ENCODE results near the gene VAV1. TPM values are rescaled to one million over a fixed set of nuclear protein-coding genes. Genes with fewer than 3 reads are reported as not detected.

VAV1 gene
- total RNA-seq, 1 donor from 2014 or later: not detected

GRCh38 chr19:6887316-6887715 is 114.8 kb downstream of the VAV1 start, which contains the start of gene ADGRE1:
Gene ADGRE1, plus strand, starts transcription at chr19:6887579. Its CDS starts 30 bp downstream, at chr19:6887609.
- Mint-ChIP-seq H3K9me3 (ENCODE audit: low read depth) (peaks cover 14% of the 10 kb centered on the region), H3K4me1 (ENCODE audit: low read depth) (no peaks in the 10 kb centered on the region), H3K36me3 (ENCODE audit: low read depth) (peaks cover 3% of the 10 kb centered on the region), H3K27ac (ENCODE audit: unreplicated experiment) (no peak within 1 kb of the TSS), H3K27me3 (ENCODE audit: low read depth) (peaks cover 5% of the 10 kb centered on the region), H3K4me3 (ENCODE audit: unreplicated experiment) (no peak within 1 kb of the TSS)
- no peak for TF ChIP-seq CTCF (IDR thresholded peaks at IDR 0.05)
- DNase-seq (ENCODE audit: low spot score): no peak

GRCh38 chr19:6888967-6889366 is 116.5 kb downstream of the VAV1 start:
- H3K4me3 Mint-ChIP-seq (ENCODE audit: unreplicated experiment): no peak overlapping the region
- peaks cover 10% of the 10 kb centered on the region for H3K27me3 Mint-ChIP-seq (ENCODE audit: low read depth)
- TF ChIP-seq CTCF (IDR thresholded peaks at IDR 0.05): no peak
- no peak for DNase-seq (ENCODE audit: low spot score)
- H3K27ac Mint-ChIP-seq (ENCODE audit: unreplicated experiment): no peak overlapping the region
- peaks cover 3% of the 10 kb centered on the region for H3K36me3 Mint-ChIP-seq (ENCODE audit: low read depth)
- no peaks in the 10 kb centered on the region for H3K4me1 Mint-ChIP-seq (ENCODE audit: low read depth)
- H3K9me3 Mint-ChIP-seq (ENCODE audit: low read depth): peaks cover 20% of the 10 kb centered on the region

GRCh38 chr19:6890401-6890913 is 117.9 kb downstream of the VAV1 start:
- no peak overlapping the region for H3K27ac Mint-ChIP-seq (ENCODE audit: unreplicated experiment)
- H3K27me3 Mint-ChIP-seq (ENCODE audit: low read depth): peaks cover 10% of the 10 kb centered on the region
- H3K36me3 Mint-ChIP-seq (ENCODE audit: low read depth): peaks cover 3% of the 10 kb centered on the region
- no peak for DNase-seq (ENCODE audit: low spot score)
- no peak overlapping the region for H3K4me3 Mint-ChIP-seq (ENCODE audit: unreplicated experiment)
- no peak for TF ChIP-seq CTCF (IDR thresholded peaks at IDR 0.05)
- no peaks in the 10 kb centered on the region for H3K4me1 Mint-ChIP-seq (ENCODE audit: low read depth)
- H3K9me3 Mint-ChIP-seq (ENCODE audit: low read depth): peaks cover 27% of the 10 kb centered on the region

GRCh38 chr19:6890938-6891337 is 118.4 kb downstream of the VAV1 start:
- H3K4me1 Mint-ChIP-seq (ENCODE audit: low read depth): no peaks in the 10 kb centered on the region
- H3K4me3 Mint-ChIP-seq (ENCODE audit: unreplicated experiment): no peak overlapping the region
- H3K27ac Mint-ChIP-seq (ENCODE audit: unreplicated experiment): no peak overlapping the region
- DNase-seq (ENCODE audit: low spot score): no peak
- peaks cover 3% of the 10 kb centered on the region for H3K36me3 Mint-ChIP-seq (ENCODE audit: low read depth)
- H3K9me3 Mint-ChIP-seq (ENCODE audit: low read depth): peaks cover 32% of the 10 kb centered on the region
- TF ChIP-seq CTCF (IDR thresholded peaks at IDR 0.05): no peak
- peaks cover 10% of the 10 kb centered on the region for H3K27me3 Mint-ChIP-seq (ENCODE audit: low read depth)

- H3K36me3 Mint-ChIP-seq (ENCODE audit: low read depth): peaks cover 3% of the 10 kb centered on the region
- TF ChIP-seq CTCF (IDR thresholded peaks at IDR 0.05): no peak
- peaks cover 10% of the 10 kb centered on the region for H3K27me3 Mint-ChIP-seq (ENCODE audit: low read depth)
- no peaks in the 10 kb centered on the region for H3K4me1 Mint-ChIP-seq (ENCODE audit: low read depth)
- H3K4me3 Mint-ChIP-seq (ENCODE audit: unreplicated experiment): no peak overlapping the region
- no peak overlapping the region for H3K27ac Mint-ChIP-seq (ENCODE audit: unreplicated experiment)
- H3K9me3 Mint-ChIP-seq (ENCODE audit: low read depth): peaks cover 38% of the 10 kb centered on the region
- DNase-seq (ENCODE audit: low spot score): no peak
These were observed 119.4 kb downstream of the VAV1 start for GRCh38 chr19:6891761-6892385.

All from chondrocyte (in vitro differentiated cells).